Smooth muscle cell (in vitro differentiated cells): ENCODE results near the gene ASPG. TPM values are rescaled to one million over a fixed set of nuclear protein-coding genes. Genes with fewer than 3 reads are reported as not detected.

Experiments used
- DNase-seq: peaks from one replicate; lab custom pipeline; 2025; ENCODE audit not compliant: unreplicated experiment; lab: John Stamatoyannopoulos, UW
- H2AFZ ChIP-seq: fragments of 200-600 bp; sonication (generic); 2 replicates; pipeline ENCODE4 v1.6.0; 2016; ENCODE audit warnings: antibody characterized with exemption, low read depth, mild to moderate bottlenecking
- H3F3A ChIP-seq: fragments of 200-600 bp; sonication (generic); 2 replicates; pipeline ENCODE4 v1.6.0; 2017; ENCODE audit warnings: antibody characterized with exemption, low read depth
- H3K27ac ChIP-seq: fragments of 200-600 bp; sonication (generic); 2 replicates; pipeline ENCODE4 v1.5.1; 2016; ENCODE audit warnings: low read depth, mild to moderate bottlenecking
- H3K27me3 ChIP-seq: fragments of 200-600 bp; sonication (generic); 2 replicates; pipeline ENCODE4 v1.6.1; 2016; ENCODE audit warnings: low read depth, mild to moderate bottlenecking
- H3K36me3 ChIP-seq: fragments of 200-600 bp; sonication (generic); 2 replicates; pipeline ENCODE4 v1.5.1; 2016; ENCODE audit warnings: low read depth
- H3K4me1 ChIP-seq: fragments of 200-600 bp; sonication (generic); 2 replicates; pipeline ENCODE4 v1.5.1; 2016; ENCODE audit warnings: low read depth
- H3K4me2 ChIP-seq: fragments of 200-600 bp; sonication (generic); 2 replicates; pipeline ENCODE4 v1.6.0; 2016; ENCODE audit warnings: mild to moderate bottlenecking
- H3K4me3 ChIP-seq: fragments of 200-600 bp; sonication (generic); 2 replicates; pipeline ENCODE4 v1.5.1; 2016; ENCODE audit warnings: mild to moderate bottlenecking
- H3K79me2 ChIP-seq: fragments of 200-600 bp; sonication (generic); 2 replicates; pipeline ENCODE4 v1.6.0; 2016; ENCODE audit warnings: low read depth, mild to moderate bottlenecking
- H3K9ac ChIP-seq: fragments of 200-600 bp; sonication (generic); 2 replicates; pipeline ENCODE4 v1.6.0; 2016; ENCODE audit warnings: low read depth
- H3K9me3 ChIP-seq: fragments of 200-600 bp; sonication (generic); replicated peaks from 2 replicates; pipeline ENCODE4 v1.5.1; 2016; ENCODE audit warnings: low read depth
- H4K20me1 ChIP-seq: fragments of 200-600 bp; sonication (generic); 2 replicates; pipeline ENCODE4 v1.6.0; 2016; ENCODE audit warnings: low read depth
- WGBS: methylation state at CpG from one replicate; pipeline ENCODE4 v1.1.7; 2016; ENCODE audit warnings: low lambda C conversion rate; 5-methylcytosine and 5-hydroxymethylcytosine counted together
- polyA plus RNA-seq: library from polyadenylated mRNA; unstranded; fragments of >200 nt; fragmentation: Nextera tagmentation; extraction: Ambion mirVana; gene quantifications from 2 replicates; pipeline ENCODE4 v1.2.1, GENCODE V29; 2016
- total RNA-seq: library from RNA; depleted of rRNA; stranded (reverse); fragments of >200 nt; gene quantifications from 2 replicates; pipeline ENCODE4 v1.2.3, GENCODE V29; 2014
- TF ChIP-seq, protein P1 (sequence below): fragments of 200-600 bp; sonication (generic); IDR thresholded peaks from 2 replicates; pipeline ENCODE4 v1.5.1; 2017; ENCODE audit warnings: borderline replicate concordance, mild to moderate bottlenecking, antibody characterized with exemption; ENCODE audit not compliant: insufficient read depth, poor library complexity, severe bottlenecking

Gene ASPG
- total and polyA plus RNA-seq, 2 experiments from 2014 or later: 0.18 to 1.2 TPM

DNA sequence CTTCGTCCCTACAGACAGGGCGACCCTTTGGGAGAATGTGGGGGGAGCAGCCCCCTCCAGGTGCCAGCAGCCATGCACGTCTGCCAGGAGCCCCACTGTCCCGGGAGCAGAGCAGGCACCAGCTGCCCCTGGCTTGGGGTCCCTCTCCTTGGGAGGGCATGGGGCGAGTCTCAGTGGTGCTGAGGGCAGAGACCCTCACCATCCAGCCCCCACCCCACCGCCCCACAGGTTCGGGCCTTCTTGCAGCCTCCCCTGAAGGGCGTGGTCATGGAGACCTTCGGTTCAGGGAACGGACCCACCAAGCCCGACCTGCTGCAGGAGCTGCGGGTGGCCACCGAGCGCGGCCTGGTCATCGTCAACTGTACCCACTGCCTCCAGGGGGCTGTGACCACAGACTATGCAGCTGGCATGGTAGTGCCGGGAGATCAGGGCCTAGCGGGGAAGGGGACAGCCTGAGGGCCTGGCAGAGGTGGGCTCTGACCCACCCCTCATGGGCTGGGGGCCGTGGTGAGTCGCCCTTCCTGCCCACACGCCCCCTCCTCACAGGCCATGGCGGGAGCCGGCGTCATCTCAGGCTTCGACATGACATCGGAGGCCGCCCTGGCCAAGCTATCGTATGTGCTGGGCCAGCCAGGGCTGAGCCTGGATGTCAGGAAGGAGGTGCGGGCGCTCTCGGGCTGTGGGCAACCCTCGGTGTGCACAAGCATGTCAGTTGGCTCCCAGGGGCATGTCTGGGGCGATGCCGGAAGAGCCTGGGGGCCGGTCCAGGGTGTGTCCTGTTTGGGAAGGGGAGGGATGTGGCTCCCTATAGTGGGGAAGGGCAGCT is 18.8 kb downstream of the ASPG start:
- TF ChIP-seq, protein P1, sequence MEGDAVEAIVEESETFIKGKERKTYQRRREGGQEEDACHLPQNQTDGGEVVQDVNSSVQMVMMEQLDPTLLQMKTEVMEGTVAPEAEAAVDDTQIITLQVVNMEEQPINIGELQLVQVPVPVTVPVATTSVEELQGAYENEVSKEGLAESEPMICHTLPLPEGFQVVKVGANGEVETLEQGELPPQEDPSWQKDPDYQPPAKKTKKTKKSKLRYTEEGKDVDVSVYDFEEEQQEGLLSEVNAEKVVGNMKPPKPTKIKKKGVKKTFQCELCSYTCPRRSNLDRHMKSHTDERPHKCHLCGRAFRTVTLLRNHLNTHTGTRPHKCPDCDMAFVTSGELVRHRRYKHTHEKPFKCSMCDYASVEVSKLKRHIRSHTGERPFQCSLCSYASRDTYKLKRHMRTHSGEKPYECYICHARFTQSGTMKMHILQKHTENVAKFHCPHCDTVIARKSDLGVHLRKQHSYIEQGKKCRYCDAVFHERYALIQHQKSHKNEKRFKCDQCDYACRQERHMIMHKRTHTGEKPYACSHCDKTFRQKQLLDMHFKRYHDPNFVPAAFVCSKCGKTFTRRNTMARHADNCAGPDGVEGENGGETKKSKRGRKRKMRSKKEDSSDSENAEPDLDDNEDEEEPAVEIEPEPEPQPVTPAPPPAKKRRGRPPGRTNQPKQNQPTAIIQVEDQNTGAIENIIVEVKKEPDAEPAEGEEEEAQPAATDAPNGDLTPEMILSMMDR: no peak
- 91% methylated on average over 34 of the region's 35 CpGs for WGBS
- no peak for DNase-seq

DNA sequence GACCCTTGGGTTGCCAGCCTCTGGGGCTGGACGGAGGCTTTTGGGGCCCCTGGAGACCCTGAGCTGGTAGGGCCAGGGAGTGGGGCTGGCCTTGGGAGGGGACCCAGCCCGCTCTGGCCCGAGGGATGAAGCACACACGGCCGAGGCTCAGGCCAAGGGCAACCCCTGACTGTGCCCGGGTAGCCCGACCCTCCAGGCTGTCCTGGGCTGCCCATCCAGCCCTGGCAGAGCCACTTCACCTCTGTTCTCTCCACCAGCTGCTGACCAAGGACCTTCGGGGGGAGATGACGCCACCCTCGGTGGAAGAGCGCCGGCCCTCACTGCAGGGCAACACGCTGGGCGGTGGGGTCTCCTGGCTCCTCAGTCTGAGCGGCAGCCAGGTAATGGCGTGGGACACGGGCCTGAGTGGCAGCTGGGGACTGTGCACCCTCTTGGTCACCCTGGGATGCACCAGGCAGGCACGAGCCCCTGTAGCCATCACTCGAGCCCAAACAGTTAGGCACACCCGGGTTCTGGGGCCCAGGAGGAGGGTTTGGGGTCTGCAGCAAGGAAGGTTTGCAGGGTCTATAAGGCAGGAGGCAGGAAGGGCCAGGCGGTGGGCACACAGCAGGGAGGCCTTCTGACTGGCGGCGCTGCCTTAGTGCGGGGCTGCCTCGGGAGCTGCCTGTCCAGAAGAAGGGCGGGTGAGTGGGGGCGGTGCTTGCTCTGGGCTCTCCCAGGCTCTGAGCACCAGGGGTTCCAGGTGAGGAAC is 19.7 kb downstream of the ASPG start:
- no peak overlapping the region for H3K9ac ChIP-seq
- DNase-seq: no peak
- no peak overlapping the region for H3K27ac ChIP-seq
- H3K9me3 ChIP-seq: no peaks in the 10 kb centered on the region
- no peaks in the 10 kb centered on the region for H3K36me3 ChIP-seq
- H3F3A ChIP-seq: no peaks in the 10 kb centered on the region
- H3K4me2 ChIP-seq: no peak overlapping the region
- 87% methylated on average over 27 of the region's 27 CpGs for WGBS
- no peak overlapping the region for H2AFZ ChIP-seq
- TF ChIP-seq, protein P1: no peak
- H4K20me1 ChIP-seq: no peaks in the 10 kb centered on the region
- H3K4me3 ChIP-seq: no peak overlapping the region
- no peaks in the 10 kb centered on the region for H3K27me3 ChIP-seq
- no peaks in the 10 kb centered on the region for H3K79me2 ChIP-seq
- peaks cover 6% of the 10 kb centered on the region for H3K4me1 ChIP-seq

More for the DNA sequence above, 18.8 kb downstream of the ASPG start:
- Histone ChIP-seq H3K27ac (no peak overlapping the region), H3F3A (no peaks in the 10 kb centered on the region), H4K20me1 (no peaks in the 10 kb centered on the region), H3K4me2 (no peak overlapping the region), H3K36me3 (no peaks in the 10 kb centered on the region), H3K9ac (no peak overlapping the region), H2AFZ (no peak overlapping the region), H3K4me3 (no peak overlapping the region), H3K27me3 (no peaks in the 10 kb centered on the region), H3K79me2 (no peaks in the 10 kb centered on the region), H3K4me1 (peaks cover 6% of the 10 kb centered on the region), H3K9me3 (no peaks in the 10 kb centered on the region)

DNA sequence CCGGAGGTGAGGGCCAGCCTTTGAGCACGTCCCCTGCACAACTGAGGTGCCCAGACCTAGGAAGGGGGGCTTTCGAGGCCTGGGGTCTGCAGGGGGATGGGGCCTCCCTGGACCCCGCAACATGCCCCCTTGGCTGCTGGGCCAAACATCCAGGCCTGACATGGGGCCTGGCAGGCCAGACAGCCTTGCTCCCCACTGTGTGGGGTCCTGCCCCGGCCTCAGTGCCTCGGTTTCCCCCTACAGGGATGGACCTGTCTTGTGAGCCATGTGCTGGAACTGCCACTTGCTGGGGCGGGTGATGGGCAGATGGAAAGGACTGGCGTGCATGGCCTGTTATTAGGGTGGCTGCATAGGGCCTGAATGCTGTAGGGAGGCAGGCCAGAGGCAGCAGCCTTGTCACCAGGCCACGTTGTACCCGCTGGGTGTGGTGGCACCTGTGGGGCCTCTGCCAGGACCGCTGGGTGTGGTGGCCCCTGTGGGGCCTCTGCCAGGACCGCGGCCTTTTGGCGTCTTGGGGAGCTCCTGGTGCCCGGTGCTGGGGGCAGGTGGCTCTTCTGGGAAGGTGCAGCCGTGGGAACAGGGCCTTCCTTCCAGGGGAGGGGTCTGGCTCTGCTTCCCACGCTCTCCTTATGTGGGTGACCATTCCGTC is 20.4 kb downstream of the ASPG start:
- no peak overlapping the region for H3K4me3 ChIP-seq
- H3K27me3 ChIP-seq: no peaks in the 10 kb centered on the region
- no peak overlapping the region for H3K9ac ChIP-seq
- TF ChIP-seq, protein P1: no peak
- no peak overlapping the region for H3K27ac ChIP-seq
- H3K79me2 ChIP-seq: no peaks in the 10 kb centered on the region
- no peaks in the 10 kb centered on the region for H3K9me3 ChIP-seq
- H3F3A ChIP-seq: no peaks in the 10 kb centered on the region
- H4K20me1 ChIP-seq: no peaks in the 10 kb centered on the region
- no peaks in the 10 kb centered on the region for H3K36me3 ChIP-seq
- H3K4me1 ChIP-seq: peaks cover 6% of the 10 kb centered on the region
- no peak overlapping the region for H2AFZ ChIP-seq
- DNase-seq: no peak
- H3K4me2 ChIP-seq: no peak overlapping the region
- 83% methylated on average over 14 of the region's 18 CpGs for WGBS
